Tibial nerve (tissue), 4 donors: ENCODE measurements around the gene MRPS6.

Experiments
- CTCF ChIP-seq, 5 experiments: fragments of 200-600 bp in 3 of 5; fragments of 450-650 bp in 2 of 5; sonication (generic) in 3 of 5; IDR thresholded peaks; one replicate each; pipeline ENCODE4 v1.5.1; 2016 to 2019; ENCODE audit warnings: antibody characterized with exemption in 5 of 5, mild to moderate bottlenecking in 3 of 5, moderate library complexity in 2 of 5
- EP300 ChIP-seq, 2 donors: sonication (generic); formaldehyde crosslinking; IDR thresholded peaks; one replicate each; pipeline ENCODE4 v1.6.1; 2017; ENCODE audit warnings: antibody characterized with exemption in 2 of 2, mild to moderate bottlenecking in 1 of 2

- TF ChIP-seq CTCF (IDR thresholded peaks at IDR 0.05): no peak
- TF ChIP-seq EP300 (IDR thresholded peaks at IDR 0.05): no peak
These were observed 47.5 kb downstream of the MRPS6 start for GRCh38 chr21:34120867-34121266.
